Skeletal muscle satellite cell (primary cell): ENCODE data around the gene NSMCE1.
"Not testable (repeated sequence)": the region's sequence is repeated elsewhere in the genome, so short reads cannot be mapped to it uniquely, and the experiment has no call there.

Experiments
- H3K27me3 ChIP-seq: 2 replicates; pipeline ENCODE4 v1.7.0; 2013; ENCODE audit warnings: low read length; ENCODE audit not compliant: control insufficient read depth, insufficient read depth
- H3K36me3 ChIP-seq: 2 replicates; pipeline ENCODE4 v1.7.0; 2013; ENCODE audit warnings: mild to moderate bottlenecking, control low read depth, low read length; ENCODE audit not compliant: insufficient read depth
- H3K4me1 ChIP-seq: 2 replicates; pipeline ENCODE4 v1.7.0; 2013; ENCODE audit warnings: low read length; ENCODE audit not compliant: control insufficient read depth, insufficient read depth
- H3K4me2 ChIP-seq: 2 replicates; pipeline ENCODE4 v1.7.0; 2013; ENCODE audit warnings: mild to moderate bottlenecking, low read length
- H3K4me3 ChIP-seq: 2 replicates; pipeline ENCODE4 v1.7.0; 2013; ENCODE audit warnings: low read length
- H3K9ac ChIP-seq: 2 replicates; pipeline ENCODE4 v1.7.0; 2013; ENCODE audit warnings: mild to moderate bottlenecking, low read depth, low read length, moderate library complexity
- H3K9me3 ChIP-seq: replicated peaks from 2 replicates; pipeline ENCODE4 v1.7.0; 2013; ENCODE audit warnings: mild to moderate bottlenecking, control low read depth, low read length

NSMCE1 gene

DNA sequence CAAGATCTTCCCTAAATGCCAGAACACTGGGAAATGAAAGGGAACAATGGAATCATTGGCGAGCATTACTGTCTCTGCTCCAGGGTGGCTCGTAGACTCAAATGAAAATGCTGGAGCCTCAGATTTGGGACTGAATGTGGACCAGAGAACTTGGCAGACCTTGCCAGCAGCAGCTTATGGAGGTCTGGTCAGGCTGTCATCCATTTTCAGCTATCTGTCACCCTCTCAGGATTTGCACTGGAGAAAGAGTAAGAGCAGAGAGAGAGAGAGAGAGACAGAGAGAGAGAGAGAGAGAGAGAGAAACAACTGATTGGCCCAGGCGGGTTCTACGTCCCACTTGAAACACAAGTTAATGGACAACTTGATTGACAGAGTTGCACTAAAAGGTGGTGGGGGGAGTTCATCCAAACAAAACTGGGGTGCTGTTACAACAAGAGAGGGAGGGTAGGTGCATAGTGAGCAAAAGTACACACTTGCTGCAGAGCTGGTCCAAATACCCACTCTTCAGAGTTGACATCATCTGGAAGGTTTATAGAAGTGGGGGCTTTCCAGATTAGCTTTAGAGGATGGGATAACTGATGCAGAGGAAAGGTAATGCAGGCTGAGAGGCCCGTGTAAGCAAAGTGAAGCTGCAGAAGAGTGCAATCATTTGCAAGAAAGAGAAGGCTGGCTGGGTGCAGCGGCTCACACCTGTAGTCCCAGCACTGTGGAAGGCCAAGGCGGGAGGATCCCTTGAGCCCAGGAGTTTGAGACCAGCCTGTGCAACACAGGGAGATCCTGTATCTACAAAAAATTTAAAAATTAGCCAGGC lies 16.5 kb upstream of the NSMCE1 start:
- Histone ChIP-seq H3K4me3 (no peak overlapping the region), H3K4me2 (no peak overlapping the region), H3K9ac (no peak overlapping the region), H3K36me3 (no peaks in the 10 kb centered on the region), H3K4me1 (peaks cover 13% of the 10 kb centered on the region), H3K27me3 (no peaks in the 10 kb centered on the region), H3K9me3 (no peaks in the 10 kb centered on the region)

DNA sequence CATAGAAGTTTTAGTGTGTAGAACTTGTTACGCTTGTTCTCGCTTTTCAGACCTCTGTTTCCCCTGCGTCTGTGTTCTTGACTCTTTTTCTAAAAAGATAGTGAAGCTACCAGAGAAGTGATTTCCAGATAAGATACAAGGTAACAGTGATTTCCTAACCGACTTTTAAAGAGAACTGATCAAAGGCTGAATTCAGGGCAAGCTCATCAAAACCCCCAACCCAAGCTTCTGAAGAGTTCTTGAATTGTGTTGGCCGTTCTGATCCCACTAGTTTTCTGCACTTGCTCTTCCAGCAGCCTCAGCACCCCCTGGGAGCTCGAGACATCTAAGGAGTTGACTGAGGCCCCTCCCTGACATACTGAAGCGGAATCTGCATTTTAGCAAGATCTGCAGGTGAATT lies 12.7 kb upstream of the NSMCE1 start:
- Histone ChIP-seq H3K4me2 (no peak overlapping the region), H3K4me3 (no peak overlapping the region), H3K27me3 (no peaks in the 10 kb centered on the region), H3K4me1 (peaks cover 5% of the 10 kb centered on the region), H3K9me3 (no peaks in the 10 kb centered on the region), H3K36me3 (no peaks in the 10 kb centered on the region), H3K9ac (no peak overlapping the region)

DNA sequence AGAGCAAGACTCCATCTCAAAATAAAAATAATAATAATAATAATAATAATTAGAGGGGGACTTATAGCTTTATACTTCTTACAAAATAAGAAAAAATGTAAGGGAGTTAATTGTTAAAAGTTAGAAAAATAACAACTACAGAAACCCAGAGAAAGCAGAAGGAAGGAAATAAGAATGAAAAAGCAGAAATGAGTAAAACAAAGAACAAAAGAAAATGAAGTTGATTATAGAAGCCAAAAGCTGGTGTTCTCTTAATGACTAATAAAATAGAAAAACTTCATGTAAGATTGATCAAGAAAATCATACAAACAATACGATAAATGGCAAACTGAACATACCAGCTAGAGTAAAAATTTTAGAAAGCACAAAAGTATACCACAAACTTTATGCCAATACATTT lies 6.8 kb upstream of the NSMCE1 start:
- Histone ChIP-seq H3K27me3 (no peaks in the 10 kb centered on the region), H3K9ac (no peak overlapping the region), H3K4me3 (no peak overlapping the region), H3K36me3 (no peaks in the 10 kb centered on the region), H3K9me3 (no peaks in the 10 kb centered on the region), H3K4me1 (peaks cover 8% of the 10 kb centered on the region), H3K4me2 (no peak overlapping the region)

DNA sequence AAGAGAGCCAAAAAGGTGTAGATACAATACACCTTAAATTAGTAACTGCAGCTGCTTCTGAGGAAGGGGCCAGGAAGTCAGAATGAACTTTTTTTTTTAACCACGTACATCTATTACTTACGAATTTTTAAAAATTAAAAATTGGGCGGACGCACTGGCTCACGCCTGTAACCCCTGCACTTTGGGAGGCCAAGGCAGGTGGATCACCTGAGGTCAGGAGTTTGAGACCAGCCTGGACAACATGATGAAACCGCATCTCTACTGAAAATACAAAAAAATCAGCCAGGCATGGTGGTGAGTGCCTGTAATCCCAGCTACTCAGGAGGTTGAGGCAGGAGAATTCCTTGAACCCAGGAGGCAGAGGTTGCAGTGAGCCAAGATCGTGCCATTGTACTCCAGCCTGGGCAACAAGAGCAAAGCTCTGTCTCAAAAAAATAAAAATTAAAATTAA lies 5.9 kb upstream of the NSMCE1 start:
- H3K4me3 ChIP-seq, H3K36me3 ChIP-seq, H3K9me3 ChIP-seq, H3K4me1 ChIP-seq, H3K4me2 ChIP-seq, H3K9ac ChIP-seq, H3K27me3 ChIP-seq: not testable (repeated sequence)

DNA sequence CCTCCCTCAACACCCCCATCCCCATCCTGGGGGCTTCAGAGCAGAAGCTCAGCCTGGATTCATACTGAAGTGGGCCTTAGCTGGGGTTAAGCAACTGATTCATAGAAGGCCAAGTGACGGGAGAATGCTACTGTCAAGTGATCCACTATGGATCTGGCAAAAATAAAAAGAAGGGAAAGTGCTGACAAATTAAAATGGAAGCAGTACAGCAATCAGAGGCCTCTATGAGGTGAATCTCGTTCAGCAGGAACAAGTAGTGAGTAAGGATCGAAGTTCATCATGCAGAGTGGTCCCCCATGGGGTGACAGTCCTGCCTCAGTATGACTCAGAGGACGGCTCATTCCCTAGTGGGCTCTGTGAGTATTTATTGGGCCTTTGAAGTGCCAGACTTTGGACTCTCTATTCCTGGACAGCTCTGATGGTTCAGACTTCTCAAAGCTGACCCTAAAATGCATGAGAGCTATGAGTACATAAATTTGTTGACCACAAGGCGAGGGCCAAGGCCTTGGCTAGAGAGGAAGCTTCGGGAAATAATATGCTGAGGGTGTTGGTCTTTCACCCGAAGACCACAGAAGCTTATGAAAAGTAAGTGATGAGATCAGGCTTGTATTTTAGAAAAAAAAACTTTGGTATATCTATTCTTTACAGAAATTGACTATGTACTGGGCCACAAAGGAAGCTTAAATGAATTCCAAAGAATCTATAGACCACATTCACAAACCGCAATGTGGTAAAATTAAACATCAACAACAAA lies 5.3 kb upstream of the NSMCE1 start:
- H3K9ac ChIP-seq = no peak overlapping the region
- H3K4me2 ChIP-seq = no peak overlapping the region

DNA sequence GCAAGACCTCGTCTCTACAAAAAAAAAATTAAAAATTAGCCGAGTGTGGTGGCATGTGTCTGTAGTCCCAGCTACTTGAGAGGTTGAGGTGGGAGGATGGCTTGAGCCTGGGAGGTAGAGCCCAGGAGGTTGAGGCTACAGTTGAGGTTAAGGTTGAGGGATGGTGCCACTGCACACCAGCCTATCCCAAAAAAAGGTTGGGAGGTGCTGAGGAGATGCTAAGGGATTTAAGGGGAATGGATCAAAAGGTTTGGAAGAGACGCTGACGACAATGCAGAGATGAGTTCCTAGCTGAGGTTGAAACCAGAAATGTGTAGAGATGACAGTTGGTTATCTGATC lies 4.7 kb upstream of the NSMCE1 start:
- H3K4me3 ChIP-seq = no peak overlapping the region
- H3K36me3 ChIP-seq = no peaks in the 10 kb centered on the region
- H3K4me1 ChIP-seq = peaks cover 11% of the 10 kb centered on the region
- no peaks in the 10 kb centered on the region for H3K9me3 ChIP-seq
- no peak overlapping the region for H3K4me2 ChIP-seq
- no peaks in the 10 kb centered on the region for H3K27me3 ChIP-seq
- no peak overlapping the region for H3K9ac ChIP-seq

More for the DNA sequence above, 5.3 kb upstream of the NSMCE1 start:
- no peak overlapping the region for H3K4me3 ChIP-seq
- H3K27me3 ChIP-seq = no peaks in the 10 kb centered on the region
- H3K9me3 ChIP-seq = no peaks in the 10 kb centered on the region
- H3K4me1 ChIP-seq = peaks cover 10% of the 10 kb centered on the region
- H3K36me3 ChIP-seq = no peaks in the 10 kb centered on the region

DNA sequence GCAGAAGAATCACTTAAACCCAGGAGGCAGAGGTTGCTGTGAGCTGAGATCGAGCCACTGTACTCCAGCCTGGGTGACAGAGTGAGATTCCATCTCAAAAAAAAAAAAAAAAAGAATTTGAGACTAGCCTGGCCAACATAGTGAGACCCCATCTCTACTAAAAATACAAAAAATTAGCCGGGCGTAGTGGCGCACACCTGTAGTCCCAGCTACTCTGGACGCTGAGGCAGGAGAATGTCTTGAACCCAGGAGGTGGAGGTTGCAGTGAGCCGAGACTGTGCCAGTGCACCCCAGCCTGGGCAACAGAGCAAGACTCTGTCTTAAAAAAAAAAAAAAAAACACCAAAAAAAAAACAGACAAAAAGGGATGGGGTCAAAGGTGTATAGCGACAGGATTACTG lies 4.1 kb upstream of the NSMCE1 start:
- H3K27me3 ChIP-seq, H3K4me3 ChIP-seq, H3K9me3 ChIP-seq, H3K4me2 ChIP-seq, H3K9ac ChIP-seq, H3K36me3 ChIP-seq: not testable (repeated sequence)
- H3K4me1 ChIP-seq = peaks cover 11% of the 10 kb centered on the region

DNA sequence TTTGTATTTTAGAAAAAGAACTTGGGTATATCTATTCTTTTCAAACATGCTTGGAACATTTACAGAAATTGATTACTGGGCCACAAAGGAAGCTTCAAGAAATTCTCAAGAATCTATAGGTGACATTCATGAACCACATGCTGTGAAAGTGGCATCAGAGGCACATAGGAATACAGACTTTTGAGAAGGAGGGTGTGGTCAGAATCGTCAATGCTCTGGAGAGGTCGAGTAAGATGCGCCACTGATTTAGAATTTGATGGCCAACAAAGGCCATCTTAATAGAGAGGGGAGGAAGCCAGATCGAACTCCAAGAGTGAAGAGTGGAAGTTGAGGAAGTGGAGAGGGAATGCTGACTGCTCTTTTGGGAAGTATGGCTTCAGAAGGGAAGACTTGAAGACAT lies 3.5 kb upstream of the NSMCE1 start:
- Histone ChIP-seq H3K4me1 (peaks cover 11% of the 10 kb centered on the region), H3K4me2 (no peak overlapping the region), H3K9ac (no peak overlapping the region), H3K9me3 (no peaks in the 10 kb centered on the region), H3K27me3 (no peaks in the 10 kb centered on the region), H3K4me3 (no peak overlapping the region), H3K36me3 (no peaks in the 10 kb centered on the region)

DNA sequence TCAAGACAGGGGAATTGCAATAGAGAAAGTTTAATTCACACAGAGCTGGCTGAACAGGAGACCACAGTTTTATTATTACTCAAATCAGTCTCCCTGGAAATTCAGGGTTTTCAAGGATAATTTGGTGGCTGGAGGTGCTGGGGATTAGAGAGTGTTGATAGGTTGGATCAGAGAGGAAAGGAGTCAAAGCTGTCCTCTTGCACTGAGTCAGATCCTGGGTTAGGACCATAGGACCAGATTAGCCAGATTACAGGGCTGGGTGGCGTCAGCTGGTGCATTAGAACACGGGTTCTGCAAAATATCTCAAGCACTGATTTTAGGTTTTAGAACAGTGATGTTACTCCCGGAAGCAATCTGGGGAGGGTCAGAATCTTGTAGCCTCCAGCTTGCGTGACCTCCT lies 1.8 kb upstream of the NSMCE1 start:
- H3K9ac ChIP-seq = no peak overlapping the region
- H3K9me3 ChIP-seq = no peaks in the 10 kb centered on the region
- no peak overlapping the region for H3K4me3 ChIP-seq
- no peaks in the 10 kb centered on the region for H3K27me3 ChIP-seq
- H3K36me3 ChIP-seq = no peaks in the 10 kb centered on the region
- H3K4me2 ChIP-seq = no peak overlapping the region
- H3K4me1 ChIP-seq = peaks cover 11% of the 10 kb centered on the region

DNA sequence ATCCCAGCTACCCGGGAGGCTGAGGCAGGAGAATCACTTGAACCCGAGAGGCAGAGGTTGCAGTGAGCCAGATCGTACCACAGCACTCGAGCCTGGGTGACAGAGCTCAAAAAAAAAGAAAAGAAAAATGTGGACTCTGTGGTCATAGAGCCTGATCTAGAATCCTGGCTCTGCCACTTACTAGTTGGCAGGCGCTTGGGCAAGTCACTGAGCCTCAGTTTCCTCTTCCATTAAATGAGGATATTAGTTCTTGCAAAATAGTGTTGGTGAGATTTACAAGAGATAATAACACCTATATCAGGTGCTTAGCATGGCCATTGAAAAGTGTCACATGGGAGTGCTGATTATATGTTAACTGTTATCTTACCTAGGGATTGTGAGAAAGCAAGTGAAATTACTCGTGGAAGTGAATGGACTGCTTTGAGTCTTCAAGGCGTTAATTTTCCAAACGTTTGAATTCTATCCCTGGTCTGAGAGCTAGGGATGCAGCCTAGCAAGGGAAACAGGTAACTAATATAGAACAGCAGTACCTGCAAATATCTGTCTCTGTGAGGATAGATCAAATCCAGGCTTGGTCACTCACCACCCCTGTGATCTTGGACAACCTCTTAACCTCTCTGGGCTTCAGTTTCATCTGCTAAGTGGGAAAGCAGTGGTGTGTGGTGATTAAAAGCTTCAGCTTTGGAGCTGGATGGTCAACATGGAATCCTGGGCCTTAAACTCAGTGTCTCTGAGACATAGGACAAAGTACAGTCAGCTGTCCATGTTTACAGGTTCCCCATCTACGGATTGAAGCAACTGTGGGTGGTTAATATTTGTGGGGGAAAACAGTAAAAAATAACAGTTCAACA lies 953 bp upstream of the NSMCE1 start:
- H3K4me3 ChIP-seq = peak overlapping the region; percentile 92
- H3K9ac ChIP-seq = peak overlapping the region; percentile 89
- no peaks in the 10 kb centered on the region for H3K27me3 ChIP-seq
- no peaks in the 10 kb centered on the region for H3K9me3 ChIP-seq
- H3K4me2 ChIP-seq = peak overlapping the region; percentile 99
- peaks cover 16% of the 10 kb centered on the region for H3K4me1 ChIP-seq
- H3K36me3 ChIP-seq = no peaks in the 10 kb centered on the region

DNA sequence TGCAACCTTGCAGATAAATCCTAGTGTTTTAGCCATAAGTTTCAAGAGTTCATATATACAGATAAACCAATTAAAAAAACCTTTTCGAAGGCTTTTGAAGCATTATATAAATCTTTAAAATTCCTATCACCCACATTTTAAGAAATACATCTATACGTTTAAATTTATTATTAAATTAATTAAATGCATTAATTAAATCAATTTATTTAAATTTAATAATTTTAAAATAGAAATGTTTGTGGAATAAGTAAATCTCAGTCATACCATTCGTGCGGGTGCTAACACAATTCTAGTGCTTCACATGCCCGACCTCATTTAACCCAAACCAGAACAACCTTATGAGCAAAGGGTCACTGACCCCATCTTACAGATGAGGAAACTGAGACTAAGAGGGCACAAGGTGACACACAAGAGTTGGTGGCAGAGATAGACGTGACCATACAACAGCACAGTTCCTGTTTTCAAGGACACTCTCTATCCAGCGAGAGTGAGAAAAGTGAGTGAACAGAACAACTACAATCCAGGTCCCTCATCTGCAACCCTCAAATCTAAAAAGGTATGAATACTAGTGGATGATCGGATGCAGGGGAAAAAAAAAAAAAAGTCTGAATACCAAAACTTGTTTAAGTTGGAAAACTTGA lies 1.4 kb downstream of the NSMCE1 start:
- H3K4me2 ChIP-seq = peak overlapping the region; percentile 99
- peak overlapping the region; percentile 92 for H3K4me3 ChIP-seq
- peaks cover 16% of the 10 kb centered on the region for H3K4me1 ChIP-seq
- no peaks in the 10 kb centered on the region for H3K36me3 ChIP-seq
- H3K27me3 ChIP-seq = no peaks in the 10 kb centered on the region
- no peaks in the 10 kb centered on the region for H3K9me3 ChIP-seq
- no peak overlapping the region for H3K9ac ChIP-seq
